ENCODE measurements around the gene ST7. TPM values are rescaled to one million over a fixed set of nuclear protein-coding genes. Genes with fewer than 3 reads are reported as not detected.

ST7 gene
- total RNA-seq, 2 experiments from 2014 or later: 5.9 to 9.2 TPM

GRCh38 chr7:116938678-116939077 lies 14.6 kb upstream of the ST7 start:
- no peak for TF ChIP-seq CTCF (IDR thresholded peaks at IDR 0.05)
- Mint-ChIP-seq H3K4me1 (ENCODE audit: low read depth) (no peaks in the 10 kb centered on the region), H3K36me3 (ENCODE audit: low read depth) (no peaks in the 10 kb centered on the region), H3K4me3 (no peak overlapping the region), H3K27me3 (peaks cover 10% of the 10 kb centered on the region), H3K9me3 (no peaks in the 10 kb centered on the region), H3K27ac (no peak overlapping the region)
- no peak for DNase-seq
- POLR2A ChIA-PET: no interaction called here
- CTCF ChIA-PET: no interaction called here
- intact Hi-C loops (cut with micrococcal nuclease): no loop called here
- no peak for ATAC-seq

GRCh38 chr7:116940689-116941370 lies 12.5 kb upstream of the ST7 start:
- H3K36me3 Mint-ChIP-seq (ENCODE audit: low read depth): no peaks in the 10 kb centered on the region
- ChIA-PET POLR2A (interaction anchor here (0.6 kb wide), 1 partner anchor 47 kb away, joined by 3 read pairs; no protein-coding TSS in a partner anchor), CTCF (interaction anchor here (1.1 to 6.7 kb wide), 6 partner anchors 10 to 186 kb away, joined by 3 to 32 read pairs (median 4); no protein-coding TSS in a partner anchor)
- H3K27ac Mint-ChIP-seq: no peak overlapping the region
- ATAC-seq: no peak
- no peaks in the 10 kb centered on the region for H3K4me1 Mint-ChIP-seq (ENCODE audit: low read depth)
- H3K4me3 Mint-ChIP-seq: no peak overlapping the region
- H3K27me3 Mint-ChIP-seq: peaks cover 8% of the 10 kb centered on the region
- no peaks in the 10 kb centered on the region for H3K9me3 Mint-ChIP-seq
- intact Hi-C loops (cut with micrococcal nuclease): no loop called here
- TF ChIP-seq CTCF (IDR thresholded peaks at IDR 0.05): no peak
- DNase-seq: no peak

GRCh38 chr7:116942504-116942903 lies 10.8 kb upstream of the ST7 start:
- intact Hi-C loops (cut with micrococcal nuclease): no loop called here
- no peak for TF ChIP-seq CTCF (IDR thresholded peaks at IDR 0.05)
- no peaks in the 10 kb centered on the region for H3K4me1 Mint-ChIP-seq (ENCODE audit: low read depth)
- peaks cover 3% of the 10 kb centered on the region for H3K27me3 Mint-ChIP-seq
- no peaks in the 10 kb centered on the region for H3K36me3 Mint-ChIP-seq (ENCODE audit: low read depth)
- ATAC-seq (no peak), DNase-seq (no peak)
- H3K9me3 Mint-ChIP-seq: no peaks in the 10 kb centered on the region
- ChIA-PET POLR2A (no interaction called here), CTCF (interaction anchor here (1.5 to 6.7 kb wide), 2 partner anchors 13 to 185 kb away, joined by 4 to 32 read pairs; no protein-coding TSS in a partner anchor)
- H3K27ac Mint-ChIP-seq: no peak overlapping the region
- no peak overlapping the region for H3K4me3 Mint-ChIP-seq

- no peaks in the 10 kb centered on the region for H3K36me3 Mint-ChIP-seq (ENCODE audit: low read depth)
- H3K9me3 Mint-ChIP-seq: no peaks in the 10 kb centered on the region
- intact Hi-C loops (cut with micrococcal nuclease): no loop called here
- no peak overlapping the region for H3K4me3 Mint-ChIP-seq
- ATAC-seq (no peak), DNase-seq (no peak)
- POLR2A ChIA-PET: interaction anchor here (0.6 kb wide), 1 partner anchor 33 kb away, joined by 4 read pairs; no protein-coding TSS in a partner anchor
- no peak overlapping the region for H3K27ac Mint-ChIP-seq
- TF ChIP-seq CTCF (IDR thresholded peaks at IDR 0.05): no peak
- peaks cover 7% of the 10 kb centered on the region for H3K4me1 Mint-ChIP-seq (ENCODE audit: low read depth)
- CTCF ChIA-PET: interaction anchor here (1.5 kb wide), 1 partner anchor 19 kb away, joined by 5 read pairs; no protein-coding TSS in a partner anchor
- H3K27me3 Mint-ChIP-seq: peaks cover 3% of the 10 kb centered on the region
Measured at GRCh38 chr7:116948934-116949333, 4.4 kb upstream of the ST7 start.
